GM12801 (cell line): ENCODE measurements around the gene CRAMP1.

ENCODE experiments used
- CTCF ChIP-seq: IDR thresholded peaks from one replicate; pipeline ENCODE4 v1.5.1; 2011; ENCODE audit warnings: control low read depth; ENCODE audit not compliant: insufficient read length; ENCODE audit errors: extremely low read depth

Gene CRAMP1

GRCh38 chr16:1612320-1613111, at the start of gene CRAMP1:
TSS of gene CRAMP1 (plus strand) at chr16:1612360. CDS start at chr16:1614640, 2,280 bp downstream.
- no peak for TF ChIP-seq CTCF

- no peak for TF ChIP-seq CTCF
Observed at GRCh38 chr16:1563786-1564185, 48.4 kb upstream of the CRAMP1 start.

GRCh38 chr16:1564325-1564724, 47.8 kb upstream of the CRAMP1 start:
- TF ChIP-seq CTCF = no peak

GRCh38 chr16:1565083-1565805, 46.9 kb upstream of the CRAMP1 start:
- no peak for TF ChIP-seq CTCF

- TF ChIP-seq CTCF = no peak
Observed at GRCh38 chr16:1567988-1568387, 44.2 kb upstream of the CRAMP1 start.

- TF ChIP-seq CTCF = no peak
Observed at GRCh38 chr16:1571012-1571671, 41.0 kb upstream of the CRAMP1 start.

- no peak for TF ChIP-seq CTCF
Observed at GRCh38 chr16:1572673-1573072, 39.5 kb upstream of the CRAMP1 start.
